ENCODE data around the gene APBA2. TPM values are rescaled to one million over a fixed set of nuclear protein-coding genes. Genes with fewer than 3 reads are reported as not detected.
A peak's percentile ranks its signal among the peaks of the same experiment; 100 is the strongest.

APBA2 gene
- total and polyA plus RNA-seq, 2 donors, result 6.7 to 15.3 TPM

GRCh38 chr15:28943611-28944230 is 57.9 kb downstream of the APBA2 start:
- Histone ChIP-seq H3K36me3 (ENCODE audit: control insufficient read depth in 2 of 2, insufficient read depth in 2 of 2, low read length in 1 of 2) (no peaks in the 10 kb centered on the region), H3K27ac (ENCODE audit: low read depth in 1 of 2, low read length in 1 of 2) (no peak overlapping the region), H3K4me1 (ENCODE audit: control insufficient read depth in 2 of 2, insufficient read depth in 2 of 2, low read length in 2 of 2) (peaks cover 19 to 49% of the 10 kb centered on the region in 2 donors), H3K4me3 (ENCODE audit: low read length in 2 of 2) (no peak overlapping the region), H3K27me3 (ENCODE audit: control insufficient read depth in 2 of 2, insufficient read depth in 1 of 2, low read length in 1 of 2) (no peaks in the 10 kb centered on the region), H3K9me3 (ENCODE audit: control insufficient read depth in 2 of 2, insufficient read depth in 1 of 2, low read length in 1 of 2) (no peaks in the 10 kb centered on the region)
- 87% methylated on average over 11 of the region's 11 CpGs for WGBS
- no peak for DNase-seq (ENCODE audit: low read depth in 6 of 9, low spot score in 9 of 9)

DNA sequence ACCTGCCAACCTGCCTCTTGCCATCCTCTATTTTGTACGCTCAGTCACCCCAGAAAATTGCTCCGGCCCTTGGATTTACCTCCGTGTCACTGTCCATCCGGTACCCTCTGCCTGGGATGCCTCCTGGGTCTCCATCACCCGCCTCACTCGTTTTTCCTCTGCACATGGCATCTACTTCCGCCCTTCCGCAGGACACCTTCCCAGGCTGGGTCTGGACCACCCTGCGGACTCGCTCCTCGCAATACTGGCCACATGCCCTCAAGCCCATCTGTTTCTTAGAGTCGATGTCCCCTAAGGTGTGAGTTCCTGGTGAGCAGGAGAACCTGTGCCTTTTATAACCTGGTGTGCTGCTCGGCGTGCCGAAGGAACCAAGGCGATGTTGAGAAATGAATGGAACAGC is 58.5 kb downstream of the APBA2 start:
- no peak overlapping the region for H3K4me3 ChIP-seq (ENCODE audit: low read length in 2 of 2)
- 88% methylated on average over 16 of the region's 16 CpGs for WGBS
- H3K27me3 ChIP-seq (ENCODE audit: control insufficient read depth in 2 of 2, insufficient read depth in 1 of 2, low read length in 1 of 2), result no peaks in the 10 kb centered on the region
- H3K36me3 ChIP-seq (ENCODE audit: control insufficient read depth in 2 of 2, insufficient read depth in 2 of 2, low read length in 1 of 2), result no peaks in the 10 kb centered on the region
- peaks cover 25 to 54% of the 10 kb centered on the region in 2 donors for H3K4me1 ChIP-seq (ENCODE audit: control insufficient read depth in 2 of 2, insufficient read depth in 2 of 2, low read length in 2 of 2)
- H3K27ac ChIP-seq (ENCODE audit: low read depth in 1 of 2, low read length in 1 of 2), result no peak overlapping the region
- H3K9me3 ChIP-seq (ENCODE audit: control insufficient read depth in 2 of 2, insufficient read depth in 1 of 2, low read length in 1 of 2), result no peaks in the 10 kb centered on the region
- no peak for DNase-seq (ENCODE audit: low read depth in 6 of 9, low spot score in 9 of 9)

DNA sequence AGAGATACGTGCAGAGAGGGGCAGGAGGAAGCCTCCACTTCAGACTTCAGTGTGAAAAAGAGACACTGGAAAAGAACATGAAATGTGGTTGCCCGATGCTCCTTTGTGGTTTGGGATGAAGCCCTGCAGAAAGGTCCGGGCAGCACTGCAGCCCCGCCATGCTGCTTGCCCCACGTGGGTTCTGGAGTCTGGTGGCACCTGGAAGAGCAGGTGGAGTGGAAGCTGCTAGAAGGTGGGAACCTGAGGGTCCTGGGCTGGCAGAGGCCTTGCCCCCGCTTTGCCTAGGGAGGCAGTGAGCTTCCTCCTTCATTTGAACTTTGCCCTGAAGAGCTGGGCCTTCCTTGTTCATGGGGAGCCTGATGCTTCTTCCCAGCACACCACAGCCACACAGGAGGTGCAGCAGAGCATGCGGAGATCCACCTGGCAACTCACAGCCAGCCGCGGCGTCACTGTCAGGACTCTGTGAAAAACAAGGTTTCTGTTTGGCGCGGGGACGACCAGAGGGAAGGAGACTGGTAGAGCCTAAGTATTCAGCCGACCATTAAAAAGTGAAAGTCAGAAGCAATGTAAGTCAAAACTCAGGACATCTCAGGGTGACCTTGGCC is 59.0 kb downstream of the APBA2 start:
- no peak overlapping the region for H3K4me3 ChIP-seq (ENCODE audit: low read length in 2 of 2)
- no peak for DNase-seq (ENCODE audit: low read depth in 6 of 9, low spot score in 9 of 9)
- peaks cover 25 to 54% of the 10 kb centered on the region in 2 donors for H3K4me1 ChIP-seq (ENCODE audit: control insufficient read depth in 2 of 2, insufficient read depth in 2 of 2, low read length in 2 of 2)
- H3K27ac ChIP-seq (ENCODE audit: low read depth in 1 of 2, low read length in 1 of 2), result no peak overlapping the region
- no peaks in the 10 kb centered on the region for H3K27me3 ChIP-seq (ENCODE audit: control insufficient read depth in 2 of 2, insufficient read depth in 1 of 2, low read length in 1 of 2)
- no peaks in the 10 kb centered on the region for H3K36me3 ChIP-seq (ENCODE audit: control insufficient read depth in 2 of 2, insufficient read depth in 2 of 2, low read length in 1 of 2)
- WGBS, result 61% methylated on average over 14 of the region's 14 CpGs
- no peaks in the 10 kb centered on the region for H3K9me3 ChIP-seq (ENCODE audit: control insufficient read depth in 2 of 2, insufficient read depth in 1 of 2, low read length in 1 of 2)

DNA sequence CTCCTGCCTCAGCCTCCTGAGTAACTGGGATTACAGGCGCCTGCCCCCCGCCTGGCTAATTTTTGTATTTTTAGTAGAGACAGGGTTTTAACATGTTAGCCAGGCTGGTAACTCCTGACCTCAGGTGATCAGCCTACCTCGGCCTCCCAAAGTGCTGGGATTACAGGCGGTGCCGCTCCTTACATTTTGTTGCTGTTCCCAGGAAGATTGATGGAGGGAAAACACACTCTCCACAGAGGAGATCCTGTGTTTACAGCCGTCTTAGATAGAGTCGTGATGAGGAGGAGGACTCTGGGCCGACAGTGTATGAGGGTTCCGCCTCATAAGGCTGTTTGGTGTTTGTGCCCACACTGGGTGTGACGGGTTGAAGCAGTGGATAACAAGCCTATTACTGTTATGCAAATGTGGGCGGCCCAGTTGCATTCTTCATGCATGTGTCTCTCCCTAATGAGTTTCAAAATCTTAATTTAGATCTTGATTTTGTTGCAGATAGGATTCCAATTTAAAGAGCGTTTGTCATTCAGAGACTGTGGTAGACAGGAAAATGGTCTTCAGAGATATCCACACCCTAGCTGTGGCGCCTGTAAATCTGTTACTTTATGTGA is 60.0 kb downstream of the APBA2 start:
- Histone ChIP-seq H3K4me1 (ENCODE audit: control insufficient read depth in 2 of 2, insufficient read depth in 2 of 2, low read length in 2 of 2) (peaks cover 25 to 51% of the 10 kb centered on the region in 2 donors), H3K27me3 (ENCODE audit: control insufficient read depth in 2 of 2, insufficient read depth in 1 of 2, low read length in 1 of 2) (no peaks in the 10 kb centered on the region), H3K4me3 (ENCODE audit: low read length in 2 of 2) (no peak overlapping the region), H3K27ac (ENCODE audit: low read depth in 1 of 2, low read length in 1 of 2) (no peak overlapping the region), H3K9me3 (ENCODE audit: control insufficient read depth in 2 of 2, insufficient read depth in 1 of 2, low read length in 1 of 2) (no peaks in the 10 kb centered on the region), H3K36me3 (ENCODE audit: control insufficient read depth in 2 of 2, insufficient read depth in 2 of 2, low read length in 1 of 2) (no peaks in the 10 kb centered on the region)
- no peak for DNase-seq (ENCODE audit: low read depth in 6 of 9, low spot score in 9 of 9)
- 91% methylated on average over 13 of the region's 13 CpGs for WGBS

DNA sequence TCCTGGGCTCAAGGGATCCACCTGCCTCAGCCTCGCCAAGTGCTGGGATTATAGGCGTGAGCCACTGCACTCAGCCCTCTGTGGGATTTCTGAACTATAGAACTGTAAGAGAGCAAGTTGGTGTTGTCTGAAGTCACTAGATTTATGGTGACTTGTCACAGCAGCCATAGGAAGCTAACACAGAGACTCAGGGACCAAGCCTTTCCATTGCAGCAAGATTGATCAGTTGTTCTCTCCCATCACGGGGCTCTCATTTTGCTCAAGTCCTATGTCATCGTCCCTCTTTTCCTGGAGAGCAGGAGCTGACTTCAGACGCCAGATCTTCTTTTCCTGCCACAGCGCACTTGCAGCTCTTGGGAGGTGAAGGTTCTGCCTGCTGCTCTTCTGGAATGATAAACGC is 61.0 kb downstream of the APBA2 start:
- Histone ChIP-seq H3K36me3 (ENCODE audit: control insufficient read depth in 2 of 2, insufficient read depth in 2 of 2, low read length in 1 of 2) (no peaks in the 10 kb centered on the region), H3K9me3 (ENCODE audit: control insufficient read depth in 2 of 2, insufficient read depth in 1 of 2, low read length in 1 of 2) (no peaks in the 10 kb centered on the region), H3K4me3 (ENCODE audit: low read length in 2 of 2) (no peak overlapping the region), H3K4me1 (ENCODE audit: control insufficient read depth in 2 of 2, insufficient read depth in 2 of 2, low read length in 2 of 2) (peaks cover 25 to 43% of the 10 kb centered on the region in 2 donors), H3K27me3 (ENCODE audit: control insufficient read depth in 2 of 2, insufficient read depth in 1 of 2, low read length in 1 of 2) (no peaks in the 10 kb centered on the region), H3K27ac (ENCODE audit: low read depth in 1 of 2, low read length in 1 of 2) (no peak overlapping the region)
- no peak for DNase-seq (ENCODE audit: low read depth in 6 of 9, low spot score in 9 of 9)
- 92% methylated on average over 7 of the region's 7 CpGs for WGBS

GRCh38 chr15:28947221-28947674 is 61.5 kb downstream of the APBA2 start:
- H3K27me3 ChIP-seq (ENCODE audit: control insufficient read depth in 2 of 2, insufficient read depth in 1 of 2, low read length in 1 of 2), result no peaks in the 10 kb centered on the region
- H3K4me3 ChIP-seq (ENCODE audit: low read length in 2 of 2), result no peak overlapping the region
- no peak for DNase-seq (ENCODE audit: low read depth in 6 of 9, low spot score in 9 of 9)
- peaks cover 21 to 39% of the 10 kb centered on the region in 2 donors for H3K4me1 ChIP-seq (ENCODE audit: control insufficient read depth in 2 of 2, insufficient read depth in 2 of 2, low read length in 2 of 2)
- H3K36me3 ChIP-seq (ENCODE audit: control insufficient read depth in 2 of 2, insufficient read depth in 2 of 2, low read length in 1 of 2), result no peaks in the 10 kb centered on the region
- no peak overlapping the region for H3K27ac ChIP-seq (ENCODE audit: low read depth in 1 of 2, low read length in 1 of 2)
- H3K9me3 ChIP-seq (ENCODE audit: control insufficient read depth in 2 of 2, insufficient read depth in 1 of 2, low read length in 1 of 2), result no peaks in the 10 kb centered on the region
- WGBS, result 96% methylated on average over 7 of the region's 7 CpGs

GRCh38 chr15:28948036-28948435 is 62.3 kb downstream of the APBA2 start:
- Histone ChIP-seq H3K27ac (ENCODE audit: low read depth in 1 of 2, low read length in 1 of 2) (peak overlapping the region in 1 of 2 donors; percentile 25), H3K36me3 (ENCODE audit: control insufficient read depth in 2 of 2, insufficient read depth in 2 of 2, low read length in 1 of 2) (no peaks in the 10 kb centered on the region), H3K27me3 (ENCODE audit: control insufficient read depth in 2 of 2, insufficient read depth in 1 of 2, low read length in 1 of 2) (no peaks in the 10 kb centered on the region), H3K9me3 (ENCODE audit: control insufficient read depth in 2 of 2, insufficient read depth in 1 of 2, low read length in 1 of 2) (no peaks in the 10 kb centered on the region), H3K4me1 (ENCODE audit: control insufficient read depth in 2 of 2, insufficient read depth in 2 of 2, low read length in 2 of 2) (peaks cover 15 to 31% of the 10 kb centered on the region in 2 donors), H3K4me3 (ENCODE audit: low read length in 2 of 2) (peak overlapping the region in 1 of 2 donors; percentile 10)
- WGBS, result 90% methylated on average over 2 of the region's 2 CpGs
- DNase-seq (ENCODE audit: low read depth in 6 of 9, low spot score in 9 of 9), result no peak

- H3K36me3 ChIP-seq (ENCODE audit: control insufficient read depth in 2 of 2, insufficient read depth in 2 of 2, low read length in 1 of 2), result no peaks in the 10 kb centered on the region
- H3K27me3 ChIP-seq (ENCODE audit: control insufficient read depth in 2 of 2, insufficient read depth in 1 of 2, low read length in 1 of 2), result no peaks in the 10 kb centered on the region
- H3K27ac ChIP-seq (ENCODE audit: low read depth in 1 of 2, low read length in 1 of 2), result no peak overlapping the region
- H3K4me1 ChIP-seq (ENCODE audit: control insufficient read depth in 2 of 2, insufficient read depth in 2 of 2, low read length in 2 of 2), result peaks cover 35 to 38% of the 10 kb centered on the region in 2 donors
- WGBS, result 95% methylated on average over 2 of the region's 2 CpGs
- H3K4me3 ChIP-seq (ENCODE audit: low read length in 2 of 2), result no peak overlapping the region
- no peak for DNase-seq (ENCODE audit: low read depth in 6 of 9, low spot score in 9 of 9)
- no peaks in the 10 kb centered on the region for H3K9me3 ChIP-seq (ENCODE audit: control insufficient read depth in 2 of 2, insufficient read depth in 1 of 2, low read length in 1 of 2)
Observed at GRCh38 chr15:28950916-28951315, 65.1 kb downstream of the APBA2 start.

GRCh38 chr15:28952666-28953491 is 67.1 kb downstream of the APBA2 start:
- 89% methylated on average over 7 of the region's 7 CpGs for WGBS
- Histone ChIP-seq H3K27me3 (ENCODE audit: control insufficient read depth in 2 of 2, insufficient read depth in 1 of 2, low read length in 1 of 2) (no peaks in the 10 kb centered on the region), H3K9me3 (ENCODE audit: control insufficient read depth in 2 of 2, insufficient read depth in 1 of 2, low read length in 1 of 2) (no peaks in the 10 kb centered on the region), H3K4me1 (ENCODE audit: control insufficient read depth in 2 of 2, insufficient read depth in 2 of 2, low read length in 2 of 2) (peaks cover 32 to 35% of the 10 kb centered on the region in 2 donors), H3K4me3 (ENCODE audit: low read length in 2 of 2) (no peak overlapping the region), H3K27ac (ENCODE audit: low read depth in 1 of 2, low read length in 1 of 2) (no peak overlapping the region), H3K36me3 (ENCODE audit: control insufficient read depth in 2 of 2, insufficient read depth in 2 of 2, low read length in 1 of 2) (no peaks in the 10 kb centered on the region)
- DNase-seq (ENCODE audit: low read depth in 6 of 9, low spot score in 9 of 9), result no peak
